PC-9 (cell line): ENCODE measurements around the gene PIK3C2G. TPM values are rescaled to one million over a fixed set of nuclear protein-coding genes. Genes with fewer than 3 reads are reported as not detected.

Experiments used
- BruUV-seq: library from RNA; stranded (reverse); fragments of 400-500 nt; replicated peaks from 2 replicates; lab custom pipeline; 2021; lab: Mats Ljungman, UMichigan
- CTCF ChIA-PET: fragments of 300-600 bp; sonication (Branson Sonifier 250); formaldehyde crosslinking; loops from one replicate; lab custom pipeline; 2022; ENCODE audit warnings: antibody characterized with exemption; lab: Charles Lee
- POLR2A ChIA-PET: fragments of 300-600 bp; sonication (Branson Sonifier 250); formaldehyde crosslinking; loops from one replicate; lab custom pipeline; 2022; ENCODE audit warnings: antibody characterized with exemption; ENCODE audit not compliant: unreplicated experiment; lab: Charles Lee
- DNase-seq, 2 experiments: peaks; one replicate each; pipeline versions ENCODE4 v3.0.0 to v3.0.0-alpha.2; 2015 to 2022; ENCODE audit warnings: mixed read lengths in 1 of 2
- H2AFZ ChIP-seq: fragments of 200-600 bp; sonication (generic); 2 replicates; pipeline ENCODE4 v1.8.1; 2017; ENCODE audit warnings: antibody characterized with exemption
- H3F3A ChIP-seq: fragments of 200-600 bp; sonication (generic); 2 replicates; pipeline ENCODE4 v1.8.1; 2017; ENCODE audit warnings: antibody characterized with exemption, mild to moderate bottlenecking, low read depth; ENCODE audit not compliant: insufficient read depth
- H3K27ac ChIP-seq: fragments of 200-600 bp; sonication (generic); 2 replicates; pipeline ENCODE4 v1.6.1; 2016; ENCODE audit warnings: mixed run types
- H3K27me3 ChIP-seq: fragments of 200-600 bp; sonication (generic); 2 replicates; pipeline ENCODE4 v1.6.1; 2016; ENCODE audit warnings: low read depth, mixed run types; ENCODE audit not compliant: insufficient read depth
- H3K36me3 ChIP-seq: fragments of 200-600 bp; sonication (generic); 2 replicates; pipeline ENCODE4 v1.6.1; 2016; ENCODE audit warnings: low read depth, mixed run types
- H3K4me1 ChIP-seq: fragments of 200-600 bp; sonication (generic); replicated peaks from 2 replicates; pipeline ENCODE4 v1.6.1; 2016; ENCODE audit warnings: mixed run types; ENCODE audit not compliant: insufficient read depth
- H3K4me2 ChIP-seq: fragments of 200-600 bp; sonication (generic); 2 replicates; pipeline ENCODE4 v1.6.1; 2017; ENCODE audit warnings: mixed run types
- H3K4me3 ChIP-seq: fragments of 200-600 bp; sonication (generic); 2 replicates; pipeline ENCODE4 v1.6.1; 2016; ENCODE audit warnings: mixed run types
- H3K79me2 ChIP-seq: fragments of 200-600 bp; sonication (generic); 2 replicates; pipeline ENCODE4 v1.6.1; 2017; ENCODE audit warnings: low read depth, mixed run types
- H3K9me2 ChIP-seq: fragments of 200-600 bp; sonication (generic); 2 replicates; pipeline ENCODE4 v1.8.1; 2017; ENCODE audit warnings: mild to moderate bottlenecking; ENCODE audit not compliant: insufficient read depth
- H3K9me3 ChIP-seq: fragments of 200-600 bp; sonication (generic); 2 replicates; pipeline ENCODE4 v1.8.1; 2016; ENCODE audit warnings: low read depth; ENCODE audit not compliant: insufficient read depth
- H4K20me1 ChIP-seq: fragments of 200-600 bp; sonication (generic); 2 replicates; pipeline ENCODE4 v1.8.1; 2017; ENCODE audit not compliant: insufficient read depth
- CTCF ChIP-seq: fragments of 200-600 bp; sonication (generic); conservative IDR thresholded peaks from 2 replicates; pipeline ENCODE4 v1.6.1; 2017; ENCODE audit warnings: mixed run types, antibody characterized with exemption, mild to moderate bottlenecking, moderate library complexity
- EZH2 ChIP-seq: fragments of 200-600 bp; sonication (generic); IDR thresholded peaks from 2 replicates; pipeline ENCODE4 v1.8.0; 2017; ENCODE audit warnings: antibody characterized with exemption, low read depth
- intact Hi-C: fragments of 100-400 bp; cut with micrococcal nuclease; formaldehyde crosslinking; loops from one replicate; pipeline ENCODE4 v1.10.0; 2022; ENCODE audit not compliant: unreplicated experiment
- total RNA-seq: library from RNA; stranded (reverse); gene quantifications from 2 replicates; pipeline ENCODE4 v1.2.3, GENCODE V29; 2021

The PIK3C2G gene
- total RNA-seq, 1 experiment from 2014 or later: 1.4 TPM

- no peak for DNase-seq
- Histone ChIP-seq H3K27me3 (no peaks in the 10 kb centered on the region), H3K4me2 (no peak overlapping the region), H3K36me3 (no peaks in the 10 kb centered on the region), H4K20me1 (no peaks in the 10 kb centered on the region), H2AFZ (no peak overlapping the region), H3F3A (no peaks in the 10 kb centered on the region), H3K9me2 (no peaks in the 10 kb centered on the region; the same call in 1 of the 2 replicates), H3K9me3 (no peaks in the 10 kb centered on the region), H3K4me3 (no peak overlapping the region), H3K79me2 (no peaks in the 10 kb centered on the region), H3K27ac (no peak overlapping the region), H3K4me1 (no peaks in the 10 kb centered on the region)
- ChIA-PET POLR2A (no interaction called here), CTCF (no interaction called here)
- TF ChIP-seq CTCF (no peak), EZH2 (no peak)
- intact Hi-C loops: no loop called here
- no TSS peak for BruUV-seq
Measured at GRCh38 chr12:18632848-18633247, 371.5 kb downstream of the PIK3C2G start.

- Histone ChIP-seq H3K4me2 (no peak overlapping the region), H3K9me3 (no peaks in the 10 kb centered on the region), H3K27me3 (no peaks in the 10 kb centered on the region), H3K9me2 (no peaks in the 10 kb centered on the region; the same call in 1 of the 2 replicates), H3K79me2 (no peaks in the 10 kb centered on the region), H3K4me3 (no peak overlapping the region), H3F3A (no peaks in the 10 kb centered on the region), H3K36me3 (no peaks in the 10 kb centered on the region), H2AFZ (no peak overlapping the region), H3K27ac (no peak overlapping the region), H4K20me1 (no peaks in the 10 kb centered on the region), H3K4me1 (no peaks in the 10 kb centered on the region)
- intact Hi-C loops: no loop called here
- no TSS peak for BruUV-seq
- DNase-seq: no peak
- ChIA-PET POLR2A (no interaction called here), CTCF (no interaction called here)
- TF ChIP-seq EZH2: no peak
- no peak for TF ChIP-seq CTCF
Measured at GRCh38 chr12:18634382-18634781, 373.1 kb downstream of the PIK3C2G start.

DNA sequence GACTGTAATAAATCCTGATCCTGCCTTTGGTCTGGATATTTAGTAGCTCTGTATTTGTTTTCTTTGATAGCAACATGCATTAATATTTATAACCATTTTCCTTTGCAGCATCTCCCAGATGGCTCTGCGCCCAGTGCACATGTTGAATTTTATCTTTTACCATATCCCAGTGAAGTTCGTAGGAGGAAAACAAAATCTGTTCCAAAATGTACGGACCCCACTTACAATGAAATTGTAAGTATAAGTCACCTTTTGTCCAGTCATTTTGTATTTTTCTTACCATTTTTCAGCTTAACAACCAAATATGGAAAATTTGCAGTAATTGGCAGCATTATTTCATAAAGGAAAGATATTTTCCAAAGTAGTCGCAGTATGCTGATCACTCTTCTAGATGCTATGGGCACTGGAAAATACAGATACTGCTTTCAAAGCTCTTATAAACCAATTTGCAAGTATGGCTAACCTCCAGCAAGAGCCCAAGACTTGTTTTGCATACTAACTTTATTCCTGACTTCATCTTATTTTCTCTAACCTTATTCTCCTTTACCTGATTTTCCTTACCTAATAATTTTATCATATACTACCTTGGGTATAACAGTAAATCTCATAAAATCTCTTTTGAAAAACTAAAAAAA is 379.1 kb downstream of the PIK3C2G start:
- TF ChIP-seq CTCF (no peak), EZH2 (no peak)
- Histone ChIP-seq H3K27me3 (no peaks in the 10 kb centered on the region), H3K36me3 (no peaks in the 10 kb centered on the region), H3K4me1 (no peaks in the 10 kb centered on the region), H3F3A (no peaks in the 10 kb centered on the region), H3K9me3 (no peaks in the 10 kb centered on the region), H3K27ac (no peak overlapping the region), H3K9me2 (no peaks in the 10 kb centered on the region), H4K20me1 (no peaks in the 10 kb centered on the region), H3K4me3 (no peak overlapping the region), H2AFZ (no peak overlapping the region), H3K79me2 (no peaks in the 10 kb centered on the region), H3K4me2 (no peak overlapping the region)
- no TSS peak for BruUV-seq
- DNase-seq: no peak
- intact Hi-C loops: no loop called here
- ChIA-PET CTCF (no interaction called here), POLR2A (no interaction called here)
